ENCODE results near the gene TNIK.

The TNIK gene

DNA sequence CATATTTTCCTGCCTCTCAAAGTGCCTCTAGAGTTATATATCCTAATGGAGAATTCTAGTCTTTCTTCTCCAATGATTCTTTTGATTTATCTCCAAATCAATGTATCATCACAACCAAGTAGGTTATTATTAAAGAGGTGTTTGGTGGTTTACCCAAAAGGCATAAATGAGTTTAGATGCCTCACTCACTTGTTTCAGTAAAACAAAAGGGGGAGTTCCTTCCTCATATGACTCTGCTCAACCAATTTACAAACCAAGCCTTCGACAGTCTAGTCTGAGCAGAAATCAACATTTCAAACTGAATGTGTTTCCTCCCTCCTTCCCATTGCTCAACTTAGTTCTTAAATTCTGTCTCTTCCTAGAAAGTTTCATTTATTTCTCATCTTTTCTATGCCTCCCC is 116.5 kb downstream of the TNIK start:
- Histone ChIP-seq H3K9me2 (ENCODE audit: low read depth, low read length) (no peaks in the 10 kb centered on the region), H3K27me3 (ENCODE audit: insufficient read depth, low read length) (no peaks in the 10 kb centered on the region), H3K79me2 (ENCODE audit: insufficient read depth, low read length) (no peaks in the 10 kb centered on the region), H4K20me1 (ENCODE audit: insufficient read depth, low read length) (no peaks in the 10 kb centered on the region), H3K9ac (ENCODE audit: low read length) (no peak overlapping the region), H3K4me3 (ENCODE audit: low read depth, low read length, poor library complexity, severe bottlenecking) (no peak overlapping the region), H3F3A (ENCODE audit: insufficient read depth, low read length) (no peaks in the 10 kb centered on the region), H3K27ac (ENCODE audit: low read depth, low read length, poor library complexity, severe bottlenecking) (no peak overlapping the region), H3K4me2 (ENCODE audit: low read length) (no peak overlapping the region), H3K4me1 (ENCODE audit: insufficient read depth, low read length, severe bottlenecking) (no peaks in the 10 kb centered on the region), H2AFZ (ENCODE audit: low read length) (no peak overlapping the region), H3K9me3 (ENCODE audit: low read length) (no peaks in the 10 kb centered on the region), H3K36me3 (ENCODE audit: insufficient read depth, low read length) (no peaks in the 10 kb centered on the region)
- TF ChIP-seq, protein P1, sequence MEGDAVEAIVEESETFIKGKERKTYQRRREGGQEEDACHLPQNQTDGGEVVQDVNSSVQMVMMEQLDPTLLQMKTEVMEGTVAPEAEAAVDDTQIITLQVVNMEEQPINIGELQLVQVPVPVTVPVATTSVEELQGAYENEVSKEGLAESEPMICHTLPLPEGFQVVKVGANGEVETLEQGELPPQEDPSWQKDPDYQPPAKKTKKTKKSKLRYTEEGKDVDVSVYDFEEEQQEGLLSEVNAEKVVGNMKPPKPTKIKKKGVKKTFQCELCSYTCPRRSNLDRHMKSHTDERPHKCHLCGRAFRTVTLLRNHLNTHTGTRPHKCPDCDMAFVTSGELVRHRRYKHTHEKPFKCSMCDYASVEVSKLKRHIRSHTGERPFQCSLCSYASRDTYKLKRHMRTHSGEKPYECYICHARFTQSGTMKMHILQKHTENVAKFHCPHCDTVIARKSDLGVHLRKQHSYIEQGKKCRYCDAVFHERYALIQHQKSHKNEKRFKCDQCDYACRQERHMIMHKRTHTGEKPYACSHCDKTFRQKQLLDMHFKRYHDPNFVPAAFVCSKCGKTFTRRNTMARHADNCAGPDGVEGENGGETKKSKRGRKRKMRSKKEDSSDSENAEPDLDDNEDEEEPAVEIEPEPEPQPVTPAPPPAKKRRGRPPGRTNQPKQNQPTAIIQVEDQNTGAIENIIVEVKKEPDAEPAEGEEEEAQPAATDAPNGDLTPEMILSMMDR (IDR thresholded peaks at IDR 0.05; ENCODE audit: low read length), result no peak
- TF ChIP-seq EZH2 (IDR thresholded peaks at IDR 0.05; ENCODE audit: borderline replicate concordance, low read length), result no peak

DNA sequence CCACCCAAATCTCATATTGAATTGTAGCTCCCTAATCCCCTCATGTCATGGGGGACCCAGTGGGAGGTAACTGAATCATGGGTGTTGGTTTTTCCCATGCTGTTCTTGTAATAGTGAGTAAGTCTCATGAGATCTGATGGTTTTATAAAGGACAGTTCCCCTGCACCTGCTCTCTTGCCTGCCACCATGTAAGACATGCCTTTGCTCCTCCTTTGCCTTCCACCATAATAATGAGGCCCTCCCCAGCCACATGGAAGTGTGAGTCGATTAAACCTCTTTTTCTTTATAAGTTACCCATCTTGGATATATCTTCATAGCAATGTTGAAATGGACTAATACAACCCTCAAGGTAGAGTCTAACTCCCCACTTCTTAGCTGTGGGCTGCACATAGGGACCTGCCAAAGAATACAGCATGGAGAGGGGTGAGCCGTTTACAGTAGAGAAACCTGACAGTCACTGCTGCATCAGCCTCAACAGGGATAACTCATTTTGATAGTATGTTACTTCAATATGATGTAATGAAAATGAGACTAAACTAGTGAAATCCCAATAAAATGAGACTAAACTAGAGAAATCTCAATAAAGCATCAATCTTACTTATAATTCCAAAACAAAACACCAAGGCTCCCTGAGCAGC is 117.3 kb downstream of the TNIK start:
- H3K9me2 ChIP-seq (ENCODE audit: low read depth, low read length), result no peaks in the 10 kb centered on the region
- no peak overlapping the region for H3K9ac ChIP-seq (ENCODE audit: low read length)
- no peak overlapping the region for H2AFZ ChIP-seq (ENCODE audit: low read length)
- no peaks in the 10 kb centered on the region for H3K4me1 ChIP-seq (ENCODE audit: insufficient read depth, low read length, severe bottlenecking)
- H3K27me3 ChIP-seq (ENCODE audit: insufficient read depth, low read length), result no peaks in the 10 kb centered on the region
- no peaks in the 10 kb centered on the region for H4K20me1 ChIP-seq (ENCODE audit: insufficient read depth, low read length)
- H3K9me3 ChIP-seq (ENCODE audit: low read length), result no peaks in the 10 kb centered on the region
- no peaks in the 10 kb centered on the region for H3F3A ChIP-seq (ENCODE audit: insufficient read depth, low read length)
- TF ChIP-seq, protein P1 (IDR thresholded peaks at IDR 0.05; ENCODE audit: low read length), result no peak
- TF ChIP-seq EZH2 (IDR thresholded peaks at IDR 0.05; ENCODE audit: borderline replicate concordance, low read length), result no peak
- no peak overlapping the region for H3K4me2 ChIP-seq (ENCODE audit: low read length)
- H3K36me3 ChIP-seq (ENCODE audit: insufficient read depth, low read length), result no peaks in the 10 kb centered on the region
- H3K4me3 ChIP-seq (ENCODE audit: low read depth, low read length, poor library complexity, severe bottlenecking), result no peak overlapping the region
- no peaks in the 10 kb centered on the region for H3K79me2 ChIP-seq (ENCODE audit: insufficient read depth, low read length)
- no peak overlapping the region for H3K27ac ChIP-seq (ENCODE audit: low read depth, low read length, poor library complexity, severe bottlenecking)

DNA sequence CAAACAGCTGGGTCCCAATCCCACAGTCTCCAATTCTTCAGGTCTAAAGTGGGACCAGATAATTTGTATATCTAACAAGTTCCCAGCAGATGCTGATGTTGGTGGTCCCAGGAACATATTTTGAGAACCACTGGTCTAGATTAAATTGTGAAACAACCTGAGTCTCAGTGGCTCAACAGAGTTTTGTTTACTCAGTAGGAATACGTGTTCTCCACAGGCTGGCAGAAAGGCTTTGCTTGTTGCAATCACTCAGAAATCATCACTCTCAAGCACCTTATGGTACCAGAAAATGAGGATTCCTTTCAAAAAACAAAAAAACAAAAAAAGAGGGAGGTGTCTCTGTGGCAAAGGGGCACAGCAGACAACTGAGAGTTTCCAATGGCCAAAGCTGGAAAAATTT is 118.0 kb downstream of the TNIK start:
- no peak overlapping the region for H3K4me3 ChIP-seq (ENCODE audit: low read depth, low read length, poor library complexity, severe bottlenecking)
- no peaks in the 10 kb centered on the region for H3K79me2 ChIP-seq (ENCODE audit: insufficient read depth, low read length)
- H2AFZ ChIP-seq (ENCODE audit: low read length), result no peak overlapping the region
- H3K4me2 ChIP-seq (ENCODE audit: low read length), result no peak overlapping the region
- TF ChIP-seq, protein P1 (IDR thresholded peaks at IDR 0.05; ENCODE audit: low read length), result no peak
- no peaks in the 10 kb centered on the region for H3K9me3 ChIP-seq (ENCODE audit: low read length)
- no peaks in the 10 kb centered on the region for H3K27me3 ChIP-seq (ENCODE audit: insufficient read depth, low read length)
- no peaks in the 10 kb centered on the region for H4K20me1 ChIP-seq (ENCODE audit: insufficient read depth, low read length)
- H3K9me2 ChIP-seq (ENCODE audit: low read depth, low read length), result no peaks in the 10 kb centered on the region
- H3K27ac ChIP-seq (ENCODE audit: low read depth, low read length, poor library complexity, severe bottlenecking), result no peak overlapping the region
- H3F3A ChIP-seq (ENCODE audit: insufficient read depth, low read length), result no peaks in the 10 kb centered on the region
- H3K9ac ChIP-seq (ENCODE audit: low read length), result no peak overlapping the region
- no peaks in the 10 kb centered on the region for H3K4me1 ChIP-seq (ENCODE audit: insufficient read depth, low read length, severe bottlenecking)
- H3K36me3 ChIP-seq (ENCODE audit: insufficient read depth, low read length), result no peaks in the 10 kb centered on the region

Data from OCI-LY1 (cell line).